Astrocyte of the hippocampus (primary cell): Measurements from ENCODE around the gene CXCR1.
A peak's percentile ranks its signal among the peaks of the same experiment; 100 is the strongest.
"Not testable (repeated sequence)": the region's sequence is repeated elsewhere in the genome, so short reads cannot be mapped to it uniquely, and the experiment has no call there.

Experiments used
- DNase-seq: peaks from one replicate; pipeline ENCODE4 v3.0.0; 2011; ENCODE audit warnings: low read depth, low spot score

The CXCR1 gene

GRCh38 chr2:218162814-218163213 is 3.9 kb downstream of the CXCR1 start:
- no peak for DNase-seq

GRCh38 chr2:218161644-218162043 is 5.1 kb downstream of the CXCR1 start:
- DNase-seq, result no peak

- no peak for DNase-seq
These were observed 10.7 kb downstream of the CXCR1 start for GRCh38 chr2:218155953-218156479.

GRCh38 chr2:218152777-218153176 is 14.0 kb downstream of the CXCR1 start:
- no peak for DNase-seq

- DNase-seq, result no peak
These were observed 14.6 kb downstream of the CXCR1 start for GRCh38 chr2:218152172-218152571.

GRCh38 chr2:218149848-218150440 is 16.8 kb downstream of the CXCR1 start:
- DNase-seq, result no peak

- DNase-seq, result no peak
These were observed 17.7 kb downstream of the CXCR1 start for GRCh38 chr2:218149098-218149497.

GRCh38 chr2:218146056-218146455 is 20.7 kb downstream of the CXCR1 start:
- DNase-seq, result no peak

GRCh38 chr2:218145124-218145523 is 21.6 kb downstream of the CXCR1 start:
- DNase-seq, result no peak

- no peak for DNase-seq
These were observed 28.7 kb downstream of the CXCR1 start for GRCh38 chr2:218138047-218138446.

GRCh38 chr2:218137514-218137913 is 29.2 kb downstream of the CXCR1 start:
- no peak for DNase-seq

GRCh38 chr2:218130822-218131221 is 35.9 kb downstream of the CXCR1 start:
- DNase-seq, result no peak

- no peak for DNase-seq
These were observed 36.4 kb downstream of the CXCR1 start for GRCh38 chr2:218130377-218130776.

- peak; percentile 55 for DNase-seq
These were observed 37.2 kb downstream of the CXCR1 start for GRCh38 chr2:218129458-218130135.

- no peak for DNase-seq
These were observed 37.8 kb downstream of the CXCR1 start for GRCh38 chr2:218128781-218129457.

GRCh38 chr2:218127929-218128455 is 38.8 kb downstream of the CXCR1 start:
- no peak for DNase-seq

- no peak for DNase-seq
These were observed 41.1 kb downstream of the CXCR1 start, which contains the start of gene CXCR2 for GRCh38 chr2:218125626-218126080. Gene CXCR2, plus strand, starts transcription at chr2:218126028. Its CDS starts 8,774 bp downstream, at chr2:218134802.

- no peak for DNase-seq
These were observed 41.7 kb downstream of the CXCR1 start for GRCh38 chr2:218125095-218125494.

GRCh38 chr2:218123986-218124385 is 42.8 kb downstream of the CXCR1 start:
- DNase-seq, result peak; percentile 5

GRCh38 chr2:218122286-218122685 is 44.5 kb downstream of the CXCR1 start:
- DNase-seq, result not testable (repeated sequence)

GRCh38 chr2:218121789-218122188 is 45.0 kb downstream of the CXCR1 start:
- DNase-seq, result not testable (repeated sequence)
